Measurements from ENCODE around the gene CLSTN2. TPM values are rescaled to one million over a fixed set of nuclear protein-coding genes. Genes with fewer than 3 reads are reported as not detected.

CLSTN2 gene
- polyA plus RNA-seq, 3 donors, result 1.4 to 1.8 (median 1.7) TPM

- no peak for DNase-seq
Observed at GRCh38 chr3:140545197-140545596, 610.2 kb downstream of the CLSTN2 start.

- DNase-seq, result no peak
Observed at GRCh38 chr3:140545756-140546155, 610.8 kb downstream of the CLSTN2 start.

- no peak for DNase-seq
Observed at GRCh38 chr3:140546649-140547048, 611.7 kb downstream of the CLSTN2 start.

- DNase-seq, result no peak
Observed at GRCh38 chr3:140552403-140552802, 617.4 kb downstream of the CLSTN2 start.

GRCh38 chr3:140552898-140553297, 617.9 kb downstream of the CLSTN2 start:
- DNase-seq, result no peak

DNA sequence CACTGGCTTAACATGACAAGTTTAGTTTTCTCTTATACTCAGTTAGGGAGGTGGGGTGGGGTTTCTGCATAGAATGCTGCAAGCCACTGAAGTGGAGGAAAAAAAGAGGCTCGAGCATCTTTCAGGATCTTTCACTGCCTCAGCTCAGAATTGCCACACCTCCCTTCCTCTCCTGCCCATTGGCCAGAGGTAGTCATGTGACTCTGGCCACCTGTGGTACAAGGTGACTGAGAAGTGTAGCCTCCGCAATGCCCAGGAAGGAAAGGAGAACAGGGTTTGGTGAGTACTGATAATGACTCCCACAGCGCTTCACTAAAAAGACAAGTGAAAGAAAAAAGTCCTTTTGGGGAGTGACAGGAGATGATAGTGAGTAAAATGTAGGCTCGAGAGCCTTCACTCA, 618.6 kb downstream of the CLSTN2 start:
- no peak for DNase-seq

GRCh38 chr3:140555666-140556065, 620.7 kb downstream of the CLSTN2 start:
- DNase-seq, result no peak

GRCh38 chr3:140557476-140557875, 622.5 kb downstream of the CLSTN2 start:
- no peak for DNase-seq

- no peak for DNase-seq
Observed at GRCh38 chr3:140559546-140559945, 624.6 kb downstream of the CLSTN2 start.

DNA sequence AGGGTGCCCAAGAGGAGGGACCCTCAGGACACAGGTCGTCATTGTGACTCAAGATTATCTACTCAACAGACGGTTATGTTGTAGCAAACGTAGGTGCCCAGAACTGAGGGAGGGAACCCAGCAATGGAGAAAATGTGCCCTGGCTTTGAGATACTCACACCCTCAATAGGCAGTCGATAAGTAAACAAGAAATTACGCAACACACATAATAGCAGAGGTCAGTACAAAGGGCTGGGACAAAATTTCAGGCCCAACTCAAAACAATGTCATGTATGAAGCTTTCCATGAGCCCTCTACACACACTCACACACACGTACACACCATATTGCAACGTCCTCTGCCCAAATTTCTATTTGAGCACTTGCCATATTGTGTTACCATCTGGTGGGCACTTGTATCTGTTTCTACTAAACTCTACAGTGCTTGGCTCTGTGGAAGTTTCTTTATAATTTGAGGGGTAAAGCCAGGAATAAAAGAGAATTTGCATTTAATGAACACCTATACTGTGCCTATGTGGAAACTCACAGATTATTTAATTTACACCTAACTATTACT, 628.3 kb downstream of the CLSTN2 start:
- no peak for DNase-seq

DNA sequence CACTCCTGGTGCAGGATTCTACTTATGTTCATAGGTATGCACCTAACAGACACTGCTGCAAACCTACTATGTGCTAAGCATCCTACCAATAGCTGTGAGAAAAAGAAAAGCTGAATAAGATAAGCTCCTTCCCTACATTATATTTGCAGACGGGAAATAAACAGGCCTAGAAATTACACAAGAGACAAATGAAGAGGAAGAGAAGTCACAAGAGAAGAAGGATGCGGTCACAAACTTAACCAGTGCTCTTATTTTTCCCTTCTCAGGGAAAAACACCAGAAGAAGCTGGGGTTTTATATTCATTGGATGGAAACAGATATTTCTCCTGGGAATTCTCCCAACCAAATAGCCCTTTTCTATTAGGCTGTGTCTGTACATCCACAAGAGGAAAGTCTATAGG, 633.1 kb downstream of the CLSTN2 start:
- no peak for DNase-seq

DNA sequence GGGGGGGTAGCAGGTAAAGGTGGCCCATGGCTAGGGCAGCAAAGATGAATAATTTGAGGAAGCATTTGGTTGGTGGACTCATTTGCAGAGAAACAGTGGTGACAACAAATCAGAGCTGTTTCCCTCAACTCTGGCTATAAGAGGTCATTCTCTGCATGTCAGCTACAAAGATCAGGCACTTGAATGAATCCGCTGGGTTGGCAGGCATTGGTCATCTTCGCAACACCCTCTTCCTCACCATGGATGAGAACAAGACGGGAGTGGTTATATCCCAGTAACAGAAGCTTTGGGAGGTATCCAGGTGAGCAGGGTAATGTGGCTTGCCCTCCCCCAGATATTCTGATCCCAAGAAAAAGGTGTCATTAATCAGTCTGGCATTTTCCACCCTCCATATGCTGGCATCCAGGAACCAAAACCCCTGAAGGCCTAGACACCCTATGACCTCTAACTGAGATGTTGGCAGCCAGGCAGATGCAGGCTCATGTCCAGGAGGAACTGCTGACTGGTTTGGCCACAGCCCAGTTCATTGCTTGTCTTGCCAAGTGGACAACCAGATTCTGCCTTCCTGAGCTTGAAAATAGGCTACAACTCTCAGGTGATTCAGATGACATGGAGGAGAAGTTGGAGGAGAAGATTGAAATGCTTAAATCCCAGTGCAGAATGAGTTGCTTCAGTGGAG, 634.0 kb downstream of the CLSTN2 start:
- no peak for DNase-seq

GRCh38 chr3:140570602-140571001, 635.6 kb downstream of the CLSTN2 start:
- no peak for DNase-seq

DNA sequence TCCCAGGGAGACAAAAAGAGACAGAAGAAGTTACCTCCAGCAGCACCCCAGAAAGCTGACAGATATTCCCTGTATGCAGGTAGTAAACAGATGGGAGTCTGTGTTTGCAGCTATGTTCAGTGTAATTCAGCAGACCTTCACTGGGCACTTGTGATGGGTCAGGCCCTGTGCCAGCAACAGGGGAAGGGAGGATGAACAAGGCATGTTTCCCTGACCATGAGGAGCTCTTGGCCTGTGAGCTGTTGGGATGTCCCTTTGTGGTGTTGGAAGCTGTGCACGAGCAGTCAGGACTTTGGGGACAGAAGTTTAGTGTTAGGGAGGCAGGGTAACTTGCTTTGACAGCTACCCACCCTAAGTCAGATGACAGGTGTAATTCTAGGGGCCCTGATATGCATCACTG, 636.9 kb downstream of the CLSTN2 start:
- no peak for DNase-seq

DNA sequence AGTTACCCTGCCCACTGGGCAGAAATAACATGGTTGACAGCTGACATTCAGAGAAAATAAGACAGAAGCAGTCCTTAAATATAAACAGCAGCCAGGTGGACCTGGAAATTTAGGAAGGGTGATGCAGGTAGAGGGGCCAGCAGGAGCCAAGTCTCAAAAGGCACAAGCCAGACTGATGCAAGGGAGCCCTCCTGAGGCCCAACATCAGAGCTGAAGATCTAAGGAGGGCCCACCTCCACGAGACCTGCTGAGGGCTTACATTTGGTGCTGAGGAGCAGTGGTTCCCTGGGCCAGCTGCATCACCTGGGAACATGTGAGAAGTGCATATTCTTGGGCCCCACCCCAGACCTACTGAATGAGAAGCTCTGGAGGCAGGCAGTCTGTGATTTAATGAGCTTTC, 637.3 kb downstream of the CLSTN2 start:
- DNase-seq, result no peak

- DNase-seq, result no peak
Observed at GRCh38 chr3:140573011-140573410, 638.0 kb downstream of the CLSTN2 start.

DNA sequence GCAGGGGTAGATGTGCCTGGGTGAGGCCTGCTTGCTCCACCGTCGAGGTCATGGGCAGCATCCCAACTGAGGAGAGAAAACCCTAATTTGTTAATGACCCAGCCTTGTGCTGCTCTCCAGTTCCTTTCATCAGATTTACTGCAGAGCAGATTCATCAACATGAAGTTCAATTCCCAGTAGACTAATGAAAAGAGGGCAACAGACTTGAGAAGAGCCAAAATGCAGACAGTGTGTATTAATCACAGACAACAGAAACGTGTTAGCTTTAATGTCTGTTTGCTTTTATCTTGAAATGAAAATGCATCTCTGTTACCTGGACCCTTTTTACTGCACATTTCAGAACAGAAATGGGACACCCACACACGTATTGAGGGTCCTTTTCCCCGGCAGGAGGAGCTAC, 639.4 kb downstream of the CLSTN2 start:
- no peak for DNase-seq

GRCh38 chr3:140576449-140576848, 641.5 kb downstream of the CLSTN2 start:
- no peak for DNase-seq

GRCh38 chr3:140577911-140578310, 642.9 kb downstream of the CLSTN2 start:
- no peak for DNase-seq

GRCh38 chr3:140579260-140579659, 644.3 kb downstream of the CLSTN2 start:
- DNase-seq, result no peak

DNA sequence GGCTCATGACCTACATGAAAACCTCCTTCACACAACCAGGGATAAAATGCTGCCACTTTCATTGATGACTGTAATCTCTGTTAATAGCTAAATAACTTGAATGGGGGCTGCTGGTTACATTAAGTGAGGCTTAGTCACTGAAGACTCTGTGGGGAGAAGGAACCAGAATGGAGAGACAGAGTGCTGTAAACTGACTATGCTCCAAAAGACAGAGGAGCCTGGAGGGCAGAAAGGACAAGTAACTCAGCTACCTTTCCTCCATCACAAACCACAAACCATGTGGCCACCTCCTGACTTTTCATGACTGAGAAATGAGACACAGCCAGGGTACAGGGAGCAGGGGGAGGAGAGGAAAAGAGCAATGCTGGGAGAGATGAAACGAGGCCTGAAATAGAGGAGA, 645.8 kb downstream of the CLSTN2 start:
- no peak for DNase-seq

GRCh38 chr3:140584549-140584948, 649.6 kb downstream of the CLSTN2 start:
- DNase-seq, result no peak

DNA sequence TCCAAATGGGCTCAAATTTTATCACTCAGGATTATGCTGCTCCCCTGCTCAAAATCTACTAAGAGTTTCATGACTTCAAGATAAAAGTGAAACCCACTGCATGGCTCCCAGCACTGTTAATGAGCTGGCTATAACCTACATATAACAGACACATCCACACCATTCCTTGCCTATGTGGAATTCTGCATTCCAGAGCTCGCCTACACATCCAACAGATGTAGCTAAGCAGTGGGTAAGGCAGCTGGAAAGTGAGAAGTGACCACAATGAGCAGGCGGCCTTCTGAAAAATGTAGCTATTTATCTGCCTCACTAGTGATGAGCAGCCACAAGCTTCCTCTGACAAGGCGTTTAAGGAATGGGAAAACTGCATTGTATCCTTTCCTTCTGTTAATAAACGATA, 650.8 kb downstream of the CLSTN2 start:
- no peak for DNase-seq

- DNase-seq, result no peak
Observed at GRCh38 chr3:140586311-140586710, 651.3 kb downstream of the CLSTN2 start.

Measured in renal pelvis (tissue), 4 donors.